Measurements from ENCODE around the gene ABAT.

GRCh38 chr16:8716052-8716451, 41.6 kb downstream of the ABAT start:
- TF ChIP-seq CTCF (IDR thresholded peaks at IDR 0.05), result no peak
- no peak for TF ChIP-seq ZFX (IDR thresholded peaks at IDR 0.05; ENCODE audit: borderline replicate concordance)
